Measurements from ENCODE around the gene ANKS1B.

GRCh38 chr12:99707883-99708282 is 276.9 kb downstream of the ANKS1B start:
- TF ChIP-seq POLR2A (IDR thresholded peaks at IDR 0.05) (no peak), CTCF (IDR thresholded peaks at IDR 0.05) (no peak)
